MM.1S (cell line): ENCODE results near the gene PGAM2.

Experiments
- DNase-seq: peaks from one replicate; pipeline ENCODE4 v3.0.0-alpha.2; 2015
- H2AFZ ChIP-seq: fragments of 300-600 bp; sonication (generic); 2 replicates; pipeline ENCODE4 v1.6.0; 2016; ENCODE audit warnings: antibody characterized with exemption, low read length
- H3F3A ChIP-seq: fragments of 300-600 bp; sonication (generic); 2 replicates; pipeline ENCODE4 v1.6.1; 2016; ENCODE audit warnings: mild to moderate bottlenecking, antibody characterized with exemption, low read length, moderate library complexity, mixed read lengths; ENCODE audit not compliant: insufficient read depth
- H3K27ac ChIP-seq: fragments of 300-600 bp; sonication (generic); 2 replicates; pipeline ENCODE4 v1.5.1; 2016; ENCODE audit warnings: mild to moderate bottlenecking, low read length
- H3K27me3 ChIP-seq: fragments of 300-600 bp; sonication (generic); replicated peaks from 2 replicates; pipeline ENCODE4 v1.6.0; 2016; ENCODE audit warnings: low read length; ENCODE audit not compliant: insufficient read depth
- H3K36me3 ChIP-seq: fragments of 300-600 bp; sonication (generic); replicated peaks from 2 replicates; pipeline ENCODE4 v1.6.1; 2016; ENCODE audit warnings: mild to moderate bottlenecking, low read length, mixed read lengths; ENCODE audit not compliant: insufficient read depth
- H3K4me1 ChIP-seq: fragments of 300-600 bp; sonication (generic); 2 replicates; pipeline ENCODE4 v1.6.1; 2016; ENCODE audit warnings: low read length, mixed read lengths
- H3K4me2 ChIP-seq: fragments of 300-600 bp; sonication (generic); 2 replicates; pipeline ENCODE4 v1.6.0; 2016; ENCODE audit warnings: low read depth, low read length
- H3K4me3 ChIP-seq: fragments of 300-600 bp; sonication (generic); 2 replicates; pipeline ENCODE4 v1.5.1; 2016; ENCODE audit warnings: low read length, mixed read lengths
- H3K79me2 ChIP-seq: fragments of 300-600 bp; sonication (generic); 2 replicates; pipeline ENCODE4 v1.6.1; 2016; ENCODE audit warnings: mixed run types, low read length, mixed read lengths
- H3K9ac ChIP-seq: fragments of 300-600 bp; sonication (generic); 2 replicates; pipeline ENCODE4 v1.6.1; 2016; ENCODE audit warnings: low read length, mixed read lengths
- H3K9me2 ChIP-seq: fragments of 300-600 bp; sonication (generic); replicated peaks from 2 replicates; pipeline ENCODE4 v1.6.1; 2016; ENCODE audit warnings: mild to moderate bottlenecking, low read length, mixed read lengths; ENCODE audit not compliant: insufficient read depth
- H3K9me3 ChIP-seq: fragments of 300-600 bp; sonication (generic); replicated peaks from 2 replicates; pipeline ENCODE4 v1.6.1; 2016; ENCODE audit warnings: mild to moderate bottlenecking, low read length, mixed read lengths; ENCODE audit not compliant: insufficient read depth
- H4K20me1 ChIP-seq: fragments of 300-600 bp; sonication (generic); 2 replicates; pipeline ENCODE4 v1.6.1; 2016; ENCODE audit warnings: mild to moderate bottlenecking, low read length, moderate library complexity, mixed read lengths; ENCODE audit not compliant: insufficient read depth
- CTCF ChIP-seq: fragments of 300-600 bp; sonication (generic); IDR thresholded peaks from 2 replicates; pipeline ENCODE4 v1.5.1; 2016; ENCODE audit warnings: antibody characterized with exemption, low read length, mixed read lengths
- EZH2 ChIP-seq: fragments of 300-600 bp; sonication (generic); optimal IDR thresholded peaks from 2 replicates; pipeline ENCODE3; 2017; ENCODE audit warnings: low read depth, mild to moderate bottlenecking, antibody characterized with exemption, low read length, mixed read lengths
- EZH2phosphoT487 ChIP-seq: fragments of 300-600 bp; sonication (generic); IDR thresholded peaks from 2 replicates; pipeline ENCODE4 v1.6.1; 2018; ENCODE audit warnings: antibody characterized with exemption, low read length

Gene PGAM2

GRCh38 chr7:44063894-44064651 is 1.3 kb downstream of the PGAM2 start:
- TF ChIP-seq EZH2phosphoT487 (no peak), EZH2 (no peak), CTCF (no peak)
- Histone ChIP-seq H3K36me3 (no peaks in the 10 kb centered on the region), H2AFZ (no peak overlapping the region), H3K4me2 (no peak overlapping the region), H3K9ac (no peak overlapping the region), H4K20me1 (no peaks in the 10 kb centered on the region), H3K27ac (no peak overlapping the region), H3K4me1 (no peaks in the 10 kb centered on the region), H3K79me2 (no peaks in the 10 kb centered on the region), H3K27me3 (no peaks in the 10 kb centered on the region), H3K9me2 (no peaks in the 10 kb centered on the region), H3K9me3 (no peaks in the 10 kb centered on the region), H3K4me3 (no peak overlapping the region), H3F3A (no peaks in the 10 kb centered on the region)
- DNase-seq, result no peak

- H4K20me1 ChIP-seq, result no peaks in the 10 kb centered on the region
Observed at GRCh38 chr7:44063547-44063893, 1.8 kb downstream of the PGAM2 start.

GRCh38 chr7:44062903-44063295 is 2.5 kb downstream of the PGAM2 start:
- Histone ChIP-seq H3K27me3 (no peaks in the 10 kb centered on the region), H3K9ac (no peak overlapping the region), H3K36me3 (no peaks in the 10 kb centered on the region), H3K79me2 (no peaks in the 10 kb centered on the region), H4K20me1 (no peaks in the 10 kb centered on the region), H3K4me2 (no peak overlapping the region), H3K4me3 (no peak overlapping the region), H2AFZ (no peak overlapping the region), H3F3A (no peaks in the 10 kb centered on the region), H3K4me1 (no peaks in the 10 kb centered on the region), H3K9me2 (no peaks in the 10 kb centered on the region), H3K9me3 (no peaks in the 10 kb centered on the region), H3K27ac (no peak overlapping the region)
- TF ChIP-seq EZH2phosphoT487 (no peak), CTCF (no peak), EZH2 (no peak)
- no peak for DNase-seq

More at GRCh38 chr7:44063547-44063893, 1.8 kb downstream of the PGAM2 start:
- TF ChIP-seq EZH2 (no peak), EZH2phosphoT487 (no peak), CTCF (no peak)
- H3K27me3 ChIP-seq, result no peaks in the 10 kb centered on the region
- H3K4me3 ChIP-seq, result no peak overlapping the region
- H3K27ac ChIP-seq, result no peak overlapping the region
- no peaks in the 10 kb centered on the region for H3K79me2 ChIP-seq
- no peaks in the 10 kb centered on the region for H3K4me1 ChIP-seq
- H3K9ac ChIP-seq, result no peak overlapping the region
- no peaks in the 10 kb centered on the region for H3K9me3 ChIP-seq
- no peak overlapping the region for H2AFZ ChIP-seq
- no peaks in the 10 kb centered on the region for H3K36me3 ChIP-seq
- no peak overlapping the region for H3K4me2 ChIP-seq
- H3K9me2 ChIP-seq, result no peaks in the 10 kb centered on the region
- no peak for DNase-seq
- no peaks in the 10 kb centered on the region for H3F3A ChIP-seq
